ENCODE data around the gene RBM19. TPM values are rescaled to one million over a fixed set of nuclear protein-coding genes. Genes with fewer than 3 reads are reported as not detected.

The RBM19 gene
- total RNA-seq, 4 donors from 2014 or later, result 19.3 to 45.5 (median 31.5) TPM

GRCh38 chr12:113911971-113912759, 54.0 kb downstream of the RBM19 start:
- intact Hi-C loops (cut with DNase I; ENCODE audit: low total_unique reads), result no loop called here
- Histone ChIP-seq H3K27me3 (no peaks in the 10 kb centered on the region), H3K27ac (no peak overlapping the region), H3K36me3 (no peaks in the 10 kb centered on the region), H3K9me3 (no peaks in the 10 kb centered on the region), H3K4me1 (no peaks in the 10 kb centered on the region), H3K4me3 (no peak overlapping the region)
- TF ChIP-seq POLR2A (IDR thresholded peaks at IDR 0.05), result no peak
- TF ChIP-seq, protein P1, sequence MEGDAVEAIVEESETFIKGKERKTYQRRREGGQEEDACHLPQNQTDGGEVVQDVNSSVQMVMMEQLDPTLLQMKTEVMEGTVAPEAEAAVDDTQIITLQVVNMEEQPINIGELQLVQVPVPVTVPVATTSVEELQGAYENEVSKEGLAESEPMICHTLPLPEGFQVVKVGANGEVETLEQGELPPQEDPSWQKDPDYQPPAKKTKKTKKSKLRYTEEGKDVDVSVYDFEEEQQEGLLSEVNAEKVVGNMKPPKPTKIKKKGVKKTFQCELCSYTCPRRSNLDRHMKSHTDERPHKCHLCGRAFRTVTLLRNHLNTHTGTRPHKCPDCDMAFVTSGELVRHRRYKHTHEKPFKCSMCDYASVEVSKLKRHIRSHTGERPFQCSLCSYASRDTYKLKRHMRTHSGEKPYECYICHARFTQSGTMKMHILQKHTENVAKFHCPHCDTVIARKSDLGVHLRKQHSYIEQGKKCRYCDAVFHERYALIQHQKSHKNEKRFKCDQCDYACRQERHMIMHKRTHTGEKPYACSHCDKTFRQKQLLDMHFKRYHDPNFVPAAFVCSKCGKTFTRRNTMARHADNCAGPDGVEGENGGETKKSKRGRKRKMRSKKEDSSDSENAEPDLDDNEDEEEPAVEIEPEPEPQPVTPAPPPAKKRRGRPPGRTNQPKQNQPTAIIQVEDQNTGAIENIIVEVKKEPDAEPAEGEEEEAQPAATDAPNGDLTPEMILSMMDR (IDR thresholded peaks at IDR 0.05), result no peak
- no peak for DNase-seq

- no peak for DNase-seq
- H3K9me3 ChIP-seq, result no peaks in the 10 kb centered on the region
- TF ChIP-seq, protein P1 (IDR thresholded peaks at IDR 0.05), result no peak
- no peak for TF ChIP-seq POLR2A (IDR thresholded peaks at IDR 0.05)
- no peak overlapping the region for H3K4me3 ChIP-seq
- H3K27me3 ChIP-seq, result no peaks in the 10 kb centered on the region
- no peak overlapping the region for H3K27ac ChIP-seq
- H3K36me3 ChIP-seq, result no peaks in the 10 kb centered on the region
- intact Hi-C loops (cut with DNase I; ENCODE audit: low total_unique reads), result no loop called here
- H3K4me1 ChIP-seq, result no peaks in the 10 kb centered on the region
Observed at GRCh38 chr12:113910751-113911272, 55.3 kb downstream of the RBM19 start.

GRCh38 chr12:113909776-113910420, 56.2 kb downstream of the RBM19 start:
- Histone ChIP-seq H3K4me1 (no peaks in the 10 kb centered on the region), H3K36me3 (no peaks in the 10 kb centered on the region), H3K9me3 (no peaks in the 10 kb centered on the region), H3K4me3 (no peak overlapping the region), H3K27me3 (no peaks in the 10 kb centered on the region), H3K27ac (no peak overlapping the region)
- intact Hi-C loops (cut with DNase I; ENCODE audit: low total_unique reads), result no loop called here
- DNase-seq, result no peak
- TF ChIP-seq, protein P1 (IDR thresholded peaks at IDR 0.05), result no peak
- TF ChIP-seq POLR2A (IDR thresholded peaks at IDR 0.05), result no peak

DNA sequence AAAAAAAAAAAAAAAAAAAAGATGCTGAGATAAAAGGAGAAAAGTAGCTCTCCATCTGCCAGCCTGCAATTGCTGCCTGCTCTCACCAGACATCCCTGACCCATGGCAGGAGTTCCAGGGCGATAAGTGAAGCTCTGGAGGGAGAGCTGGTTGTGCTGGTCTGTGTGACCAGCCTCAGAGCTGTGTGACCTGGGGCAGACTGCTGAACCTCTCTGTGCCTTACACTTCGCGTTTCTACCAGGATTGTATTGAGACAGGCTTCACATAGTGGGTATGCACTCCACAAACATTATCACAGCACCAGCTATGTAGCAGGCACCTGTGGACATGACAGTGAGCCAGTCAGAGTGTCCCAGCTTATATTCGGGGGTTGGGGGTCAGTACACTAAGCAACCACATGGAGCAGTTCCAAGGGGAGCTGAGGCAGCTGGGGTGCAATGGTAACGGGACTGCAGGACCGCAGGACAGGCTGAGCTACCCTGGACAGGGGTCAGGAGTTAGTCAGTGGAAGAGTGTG, 57.5 kb downstream of the RBM19 start:
- Histone ChIP-seq H3K4me1 (no peaks in the 10 kb centered on the region), H3K27me3 (no peaks in the 10 kb centered on the region), H3K4me3 (no peak overlapping the region), H3K36me3 (no peaks in the 10 kb centered on the region), H3K27ac (no peak overlapping the region), H3K9me3 (no peaks in the 10 kb centered on the region)
- intact Hi-C loops (cut with DNase I; ENCODE audit: low total_unique reads), result no loop called here
- TF ChIP-seq POLR2A (IDR thresholded peaks at IDR 0.05), result no peak
- TF ChIP-seq, protein P1 (IDR thresholded peaks at IDR 0.05), result no peak
- DNase-seq, result no peak

Data from uterus (tissue), 4 donors.